Endothelial cell of umbilical vein (primary cell): Measurements from ENCODE around the gene PLXDC2. TPM values are rescaled to one million over a fixed set of nuclear protein-coding genes. Genes with fewer than 3 reads are reported as not detected.

Experiments used
- BruUV-seq: library from RNA; stranded (reverse); fragments of 400-500 nt; replicated peaks from 2 replicates; lab custom pipeline; 2021; lab: Mats Ljungman, UMichigan
- CTCF ChIA-PET: fragments of 300-600, 350-600 bp; sonication (Branson Sonifier 250); formaldehyde crosslinking; loops from one replicate; lab custom pipeline; 2021; ENCODE audit warnings: antibody characterized with exemption, inconsistent platforms; lab: Charles Lee
- POLR2A ChIA-PET: fragments of 300-600, 350-600 bp; sonication (Branson Sonifier 250); formaldehyde crosslinking; loops from one replicate; lab custom pipeline; 2021; ENCODE audit warnings: antibody characterized with exemption, inconsistent platforms; lab: Charles Lee
- DNase-seq: peaks from one replicate; pipeline ENCODE4 v3.0.0-alpha.2; 2011; ENCODE audit warnings: low read depth, low spot score
- FAIRE-seq: peaks from 2 replicates; lab custom pipeline; 2011; peaks lifted over from hg19 to GRCh38; lab: Jason Lieb, UNC
- H2AFZ ChIP-seq: 2 replicates; pipeline ENCODE4 v1.6.0; 2012; ENCODE audit warnings: low read depth, low read length, control low read depth, inconsistent platforms
- H3K27ac ChIP-seq: 2 replicates; pipeline ENCODE4 v1.5.1; 2011; ENCODE audit warnings: low read depth, mild to moderate bottlenecking, control low read depth, low read length, moderate library complexity; ENCODE audit not compliant: insufficient read depth
- H3K27me3 ChIP-seq, 2 experiments: 2 replicates each; pipeline versions ENCODE4 v1.6.0 to v1.6.1; 2011; ENCODE audit warnings: low read length in 2 of 2, mixed read lengths in 1 of 2; ENCODE audit not compliant: control insufficient read depth in 2 of 2, insufficient read depth in 2 of 2
- H3K36me3 ChIP-seq, 2 experiments: 2 replicates in 1 of 2; 3 replicates in 1 of 2; pipeline ENCODE4 v1.5.1; 2011; ENCODE audit warnings: low read length in 2 of 2, mild to moderate bottlenecking in 1 of 2, moderate library complexity in 1 of 2; ENCODE audit not compliant: control insufficient read depth in 2 of 2, insufficient read depth in 2 of 2; ENCODE audit errors: extremely low read depth in 1 of 2
- H3K4me1 ChIP-seq: 3 replicates; pipeline ENCODE4 v1.5.1; 2011; ENCODE audit warnings: mild to moderate bottlenecking, low read length; ENCODE audit not compliant: control insufficient read depth, insufficient read depth; ENCODE audit errors: extremely low read depth
- H3K4me2 ChIP-seq: 2 replicates; pipeline ENCODE4 v1.6.1; 2011; ENCODE audit warnings: low read length, control low read depth, mixed read lengths; ENCODE audit not compliant: insufficient read depth
- H3K4me3 ChIP-seq, 3 experiments: fragments of 200-600 bp in 1 of 3; sonication (generic), shearing (Covaris generic) in 1 of 3; replicated peaks in 1 of 3; 2 replicates each; pipeline ENCODE4 v1.5.1; 2011 to 2016; ENCODE audit warnings: control low read depth in 3 of 3, low read length in 3 of 3, mild to moderate bottlenecking in 2 of 3, inconsistent platforms in 1 of 3, low read depth in 1 of 3, moderate library complexity in 1 of 3; ENCODE audit not compliant: insufficient read depth in 1 of 3
- H3K79me2 ChIP-seq: 2 replicates; pipeline ENCODE4 v1.6.0; 2012; ENCODE audit warnings: low read length, inconsistent platforms; ENCODE audit not compliant: control insufficient read depth, insufficient read depth
- H3K9ac ChIP-seq: replicated peaks from 2 replicates; pipeline ENCODE3; 2011; ENCODE audit warnings: low read length, control low read depth; ENCODE audit not compliant: insufficient read depth; ENCODE audit errors: extremely low read depth
- H3K9me1 ChIP-seq: replicated peaks from 3 replicates; pipeline ENCODE4 v1.6.0; 2011; ENCODE audit warnings: mild to moderate bottlenecking, low read length; ENCODE audit not compliant: control insufficient read depth, insufficient read depth; ENCODE audit errors: extremely low read depth
- H3K9me3 ChIP-seq: replicated peaks from 2 replicates; pipeline ENCODE4 v1.5.1; 2012; ENCODE audit warnings: low read length, inconsistent platforms; ENCODE audit not compliant: control insufficient read depth, insufficient read depth
- H4K20me1 ChIP-seq: replicated peaks from 2 replicates; pipeline ENCODE3; 2011; ENCODE audit warnings: mild to moderate bottlenecking, low read length; ENCODE audit not compliant: control insufficient read depth, insufficient read depth; ENCODE audit errors: extremely low read depth
- CTCF ChIP-seq, 2 donors: IDR thresholded peaks; 1 replicate in 1 of 2; 2 replicates in 1 of 2; pipeline ENCODE4 v1.5.1; 2011; ENCODE audit warnings: low read length in 2 of 2, mild to moderate bottlenecking in 2 of 2, moderate library complexity in 2 of 2, control low read depth in 1 of 2, inconsistent platforms in 1 of 2, low read depth in 1 of 2; ENCODE audit not compliant: insufficient read depth in 1 of 2; ENCODE audit errors: extremely low read depth in 1 of 2
- EZH2 ChIP-seq: IDR thresholded peaks from 2 replicates; pipeline ENCODE4 v1.6.1; 2012; ENCODE audit warnings: borderline replicate concordance, low read depth, mild to moderate bottlenecking, moderate library complexity, low read length, inconsistent platforms; ENCODE audit not compliant: severe bottlenecking
- FOS ChIP-seq: IDR thresholded peaks from 2 replicates; pipeline ENCODE4 v1.6.1; 2011; ENCODE audit warnings: mild to moderate bottlenecking, low read length, moderate library complexity, borderline replicate concordance; ENCODE audit not compliant: insufficient read depth
- GATA2 ChIP-seq: IDR thresholded peaks from 2 replicates; pipeline ENCODE4 v1.7.0; 2011; ENCODE audit warnings: low read depth, mild to moderate bottlenecking, moderate library complexity, mixed read lengths, low read length; ENCODE audit not compliant: insufficient read length, insufficient read depth
- JUN ChIP-seq: IDR thresholded peaks from 2 replicates; pipeline ENCODE4 v1.6.1; 2011; ENCODE audit warnings: borderline replicate concordance, low read depth; ENCODE audit not compliant: insufficient read length, insufficient read depth
- MYC ChIP-seq: IDR thresholded peaks from one replicate; pipeline ENCODE4 v1.6.1; 2011; ENCODE audit warnings: mild to moderate bottlenecking, low read depth, low read length
- POLR2A ChIP-seq: IDR thresholded peaks from 2 replicates; pipeline ENCODE4 v1.6.1; 2012; ENCODE audit warnings: low read depth, mild to moderate bottlenecking, control low read depth, low read length
- POLR2AphosphoS5 ChIP-seq: IDR thresholded peaks from 2 replicates; pipeline ENCODE4 v1.6.1; 2012; ENCODE audit warnings: low read depth, mild to moderate bottlenecking, control low read depth, low read length, moderate library complexity; ENCODE audit not compliant: insufficient read depth
- dilution Hi-C: fragments of 300-500 bp; cut with MboI; formaldehyde crosslinking; loops from one replicate; pipeline ENCODE4 v1.15.0; 2019; ENCODE audit warnings: low sequenced_read_pairs; ENCODE audit not compliant: extremely low pct_ligation_motif_present
- intact Hi-C: fragments of 100-400 bp; cut with micrococcal nuclease; formaldehyde crosslinking; loops from one replicate; pipeline ENCODE4 v1.10.0; 2022
- polyA plus RNA-seq, 4 experiments: library from polyadenylated mRNA; depleted of rRNA in 3 of 4; stranded (reverse) in 3 of 4; unstranded in 1 of 4; fragments of >200 nt; gene quantifications; 2 replicates each; pipeline versions ENCODE4 v1.2.1 to v1.2.3, GENCODE V29; 2011 to 2012; ENCODE audit warnings: missing spikeins in 1 of 4
- total RNA-seq: library from RNA; stranded (reverse); gene quantifications from 2 replicates; pipeline ENCODE4 v1.2.3, GENCODE V29; 2021
- TF ChIP-seq, protein P1 (sequence below): IDR thresholded peaks from 2 replicates; pipeline ENCODE4 v1.6.1; 2011; ENCODE audit not compliant: insufficient read depth, insufficient read length

Gene PLXDC2
- total and polyA plus RNA-seq, 2 donors (not counting 3 experiments of a cell fraction or from before 2014, with no cell fraction given): 0.32 to 1.2 TPM

DNA sequence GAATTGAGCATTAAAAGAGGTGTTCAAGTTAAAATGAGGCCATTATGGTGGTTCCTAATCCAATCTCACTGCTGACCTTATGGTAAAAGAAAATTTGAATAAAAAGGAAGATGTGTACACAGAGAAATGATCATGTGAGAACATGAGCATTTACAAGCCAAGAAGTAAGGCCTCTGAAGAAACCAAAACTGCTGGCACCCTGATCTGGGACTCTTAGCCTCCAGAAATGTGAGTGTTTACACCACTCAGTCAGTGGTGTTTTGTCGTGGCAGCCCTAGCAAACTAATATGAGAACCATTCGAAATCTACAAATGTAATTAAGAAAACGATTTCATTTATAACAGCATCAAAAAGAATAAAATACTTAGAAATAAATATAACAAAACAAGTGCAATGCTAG, 6.8 kb upstream of the PLXDC2 start:
- H3K79me2 ChIP-seq: no peaks in the 10 kb centered on the region
- no peaks in the 10 kb centered on the region for H3K4me1 ChIP-seq
- FAIRE-seq (no peak), DNase-seq (no peak)
- BruUV-seq: no TSS peak
- TF ChIP-seq POLR2AphosphoS5: no peak
- TF ChIP-seq FOS: no peak
- TF ChIP-seq, protein P1, sequence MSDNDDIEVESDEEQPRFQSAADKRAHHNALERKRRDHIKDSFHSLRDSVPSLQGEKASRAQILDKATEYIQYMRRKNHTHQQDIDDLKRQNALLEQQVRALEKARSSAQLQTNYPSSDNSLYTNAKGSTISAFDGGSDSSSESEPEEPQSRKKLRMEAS: no peak
- no peak for TF ChIP-seq CTCF (IDR thresholded peaks at IDR 0.05; ENCODE audit: extremely low read depth in 1 of 2, insufficient read depth in 1 of 2, low read depth in 1 of 2, low read length in 2 of 2)
- no peak for TF ChIP-seq POLR2A
- no peak for TF ChIP-seq EZH2
- no peak for TF ChIP-seq JUN
- no peak for TF ChIP-seq MYC
- no peak for TF ChIP-seq GATA2
- H3K9me1 ChIP-seq: no peaks in the 10 kb centered on the region
- no peaks in the 10 kb centered on the region for H4K20me1 ChIP-seq
- ChIA-PET POLR2A (no interaction called here), CTCF (no interaction called here)
- no peak overlapping the region for H3K9ac ChIP-seq
- dilution Hi-C loops (no loop called here), intact Hi-C loops (no loop called here)
- no peak overlapping the region for H3K4me2 ChIP-seq
- H3K9me3 ChIP-seq: no peaks in the 10 kb centered on the region
- H3K27ac ChIP-seq: no peak overlapping the region
- H2AFZ ChIP-seq: no peak overlapping the region
- H3K27me3 ChIP-seq: peaks cover 0 to 8% of the 10 kb centered on the region in 2 experiments
- no peak overlapping the region for H3K4me3 ChIP-seq
- H3K36me3 ChIP-seq: no peaks in the 10 kb centered on the region
